GM18951 (cell line): ENCODE results near the gene CTRB1.

Experiments
- POLR2A ChIP-seq: IDR thresholded peaks from 4 replicates; pipeline ENCODE4 v1.6.1; 2011; ENCODE audit warnings: mild to moderate bottlenecking; ENCODE audit not compliant: insufficient read length, insufficient read depth; ENCODE audit errors: extremely low read depth
- in situ Hi-C: fragments of 300-500 bp; cut with MboI; formaldehyde crosslinking; loops from one replicate; pipeline ENCODE4 v1.12.0; 2022; ENCODE audit warnings: low sequenced_read_pairs, mixed read lengths, inconsistent platforms; ENCODE audit not compliant: unreplicated experiment

Gene CTRB1

DNA sequence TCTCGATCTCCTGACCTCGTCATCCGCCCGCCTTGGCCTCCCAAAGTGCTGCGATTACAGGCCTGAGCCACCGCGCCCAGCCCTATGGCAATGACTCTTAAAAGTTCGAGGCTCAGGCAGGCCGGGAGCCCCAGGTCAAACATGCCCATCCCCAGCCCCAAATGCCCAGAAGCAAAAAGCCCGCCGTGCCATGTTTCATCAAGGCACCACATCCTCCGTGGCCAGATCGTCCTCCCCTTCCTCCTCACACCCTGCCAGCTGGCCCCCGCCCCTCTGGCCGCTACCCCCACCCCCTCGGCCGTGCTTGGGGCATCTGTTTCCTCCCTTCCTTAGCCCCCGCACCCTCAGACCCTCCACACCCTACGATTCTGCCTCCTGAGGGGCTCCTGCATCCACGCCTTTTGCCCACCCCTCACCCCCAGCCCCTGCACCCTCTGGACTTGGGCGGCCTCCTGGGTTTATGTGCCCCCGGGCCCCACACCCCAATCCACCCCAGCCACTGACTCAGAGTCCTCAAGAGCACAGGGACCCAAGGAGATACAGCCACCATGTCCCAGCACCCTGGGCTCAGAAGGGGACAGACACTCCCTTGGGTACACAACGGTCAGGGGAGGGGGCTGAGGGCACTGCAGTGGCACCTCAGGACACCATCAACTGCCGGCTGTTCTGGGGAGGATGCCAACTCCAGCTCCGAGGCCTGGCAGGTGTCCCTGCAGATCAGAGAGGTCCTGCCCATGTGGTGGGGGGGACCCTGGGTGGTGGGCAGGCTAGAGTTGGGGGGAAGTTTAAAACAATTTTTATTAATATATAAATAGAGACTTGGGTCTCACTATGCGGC lies 7.1 kb downstream of the CTRB1 start:
- no peak for TF ChIP-seq POLR2A
- in situ Hi-C loops: no loop called here

DNA sequence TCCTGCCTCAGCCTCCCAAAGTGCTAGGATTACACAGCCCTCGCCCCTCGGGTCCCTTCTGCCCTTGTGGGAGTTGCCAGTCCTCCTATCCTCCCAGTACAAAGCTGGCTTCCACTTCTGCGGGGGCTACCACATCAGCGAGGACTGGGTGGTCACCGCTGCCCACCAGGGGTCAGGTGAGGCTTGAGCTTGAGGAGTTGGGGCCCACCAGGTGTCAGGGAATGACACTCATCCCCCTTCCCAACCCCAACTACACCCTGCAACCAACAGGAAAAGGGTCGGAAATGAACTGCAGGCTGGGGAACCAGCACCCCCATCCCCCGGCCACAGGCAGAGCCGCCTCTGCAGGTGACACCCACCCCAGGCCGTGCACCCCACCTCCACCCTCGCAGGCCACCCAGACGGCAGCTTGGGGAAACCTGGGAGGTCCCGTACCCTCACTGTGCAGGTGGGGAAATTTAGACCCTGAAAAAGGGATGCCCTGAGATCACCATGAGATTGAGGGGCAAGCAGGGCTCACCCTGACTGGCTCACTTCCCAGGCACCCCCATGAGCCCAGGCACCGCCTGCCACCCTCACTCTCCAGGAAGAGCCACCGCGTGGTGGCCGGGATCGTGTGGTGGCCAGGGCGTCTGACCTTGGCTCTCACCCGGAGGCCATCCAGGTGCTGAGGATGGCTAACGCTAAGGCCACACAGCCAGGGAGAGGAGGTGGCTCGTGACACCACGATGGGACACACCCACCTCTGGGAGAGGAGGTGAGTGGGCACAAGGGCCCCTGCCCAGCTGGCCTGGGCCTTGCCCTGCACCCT lies 8.0 kb downstream of the CTRB1 start:
- no peak for TF ChIP-seq POLR2A
- in situ Hi-C loops: no loop called here

DNA sequence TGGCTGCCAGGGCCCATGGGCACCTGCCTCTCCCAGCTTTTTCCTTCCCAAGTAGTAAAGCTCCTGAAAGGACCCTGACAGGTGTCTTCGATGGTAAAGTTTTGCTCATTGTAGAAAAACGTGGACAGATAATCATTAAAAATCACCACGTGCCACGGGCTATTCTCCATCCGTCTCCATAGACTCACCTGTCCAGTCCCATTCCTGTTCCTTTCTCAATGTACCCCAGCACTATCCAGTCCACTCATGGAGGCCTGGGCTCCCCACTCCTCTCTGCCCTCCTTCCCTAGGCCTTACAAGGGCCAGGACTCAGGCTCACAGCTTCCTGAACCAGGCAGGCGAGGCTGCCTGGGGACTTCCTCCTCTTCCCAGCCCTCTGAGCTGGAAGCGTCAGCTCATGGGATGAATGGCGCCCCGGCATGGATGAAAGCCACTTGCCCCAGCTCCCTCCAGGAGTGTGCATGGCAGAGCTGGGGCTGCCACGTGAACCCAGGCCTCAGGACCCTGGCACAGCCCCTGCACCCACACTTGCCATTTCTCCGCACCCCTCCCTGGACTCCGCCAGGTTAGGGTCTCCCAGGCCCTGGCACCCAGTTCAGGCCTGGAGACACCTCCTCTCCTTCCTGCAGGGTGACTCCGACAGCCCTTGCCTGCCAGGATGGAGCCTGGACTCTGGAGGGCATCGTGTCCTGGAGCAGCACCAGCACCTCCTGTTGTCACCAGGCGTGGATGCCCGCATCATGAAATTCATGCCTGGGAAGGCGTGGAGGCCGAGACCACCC lies 8.8 kb downstream of the CTRB1 start:
- no peak for TF ChIP-seq POLR2A
- in situ Hi-C loops: no loop called here

- no peak for TF ChIP-seq POLR2A
- in situ Hi-C loops: no loop called here
Measured at GRCh38 chr16:75228143-75228976, 9.6 kb downstream of the CTRB1 start.

DNA sequence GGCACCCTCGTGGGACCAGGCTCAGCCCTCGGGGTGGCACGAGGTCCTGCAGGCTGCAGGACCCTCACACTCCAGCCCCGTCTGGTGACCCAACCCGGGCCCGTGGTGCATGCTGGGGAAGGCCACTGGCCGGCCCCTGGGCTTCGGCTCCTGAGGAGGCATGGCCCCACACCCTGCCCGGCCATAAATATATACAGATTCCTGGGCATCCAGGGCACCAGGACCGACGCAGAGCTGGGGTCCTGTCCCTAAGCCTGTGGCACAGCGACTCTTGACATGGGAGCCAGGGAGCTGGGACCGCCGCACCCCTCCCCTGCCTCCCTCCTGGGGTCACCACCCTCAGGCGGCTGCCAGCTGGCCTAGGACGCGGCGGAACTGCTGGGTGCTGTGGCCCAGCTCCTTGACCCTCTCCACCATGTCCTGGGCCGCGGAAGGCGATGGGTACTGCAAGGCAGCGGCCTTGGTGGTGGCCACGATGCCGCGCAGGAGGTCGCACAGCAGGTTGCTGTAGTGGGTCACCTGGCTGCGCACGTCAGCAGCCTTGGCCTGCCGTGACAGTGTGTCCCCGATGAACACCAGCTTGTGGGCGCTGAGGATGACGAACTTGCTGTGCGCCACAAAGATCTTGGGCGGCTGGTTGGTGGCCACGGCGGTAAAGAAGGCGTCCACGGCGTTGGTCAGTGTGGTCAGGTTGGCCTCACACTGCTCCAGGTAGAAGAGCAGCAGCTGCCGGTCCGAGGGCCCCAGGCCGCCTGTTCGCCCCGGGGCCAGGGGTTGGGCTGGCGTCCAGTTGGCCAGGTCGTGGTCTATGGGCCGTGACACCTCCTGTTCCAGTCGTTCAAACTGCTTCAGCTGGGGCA lies 10.6 kb downstream of the CTRB1 start:
- in situ Hi-C loops: no loop called here
- no peak for TF ChIP-seq POLR2A

- no peak for TF ChIP-seq POLR2A
- in situ Hi-C loops: no loop called here
Measured at GRCh38 chr16:75230471-75231110, 11.8 kb downstream of the CTRB1 start.

DNA sequence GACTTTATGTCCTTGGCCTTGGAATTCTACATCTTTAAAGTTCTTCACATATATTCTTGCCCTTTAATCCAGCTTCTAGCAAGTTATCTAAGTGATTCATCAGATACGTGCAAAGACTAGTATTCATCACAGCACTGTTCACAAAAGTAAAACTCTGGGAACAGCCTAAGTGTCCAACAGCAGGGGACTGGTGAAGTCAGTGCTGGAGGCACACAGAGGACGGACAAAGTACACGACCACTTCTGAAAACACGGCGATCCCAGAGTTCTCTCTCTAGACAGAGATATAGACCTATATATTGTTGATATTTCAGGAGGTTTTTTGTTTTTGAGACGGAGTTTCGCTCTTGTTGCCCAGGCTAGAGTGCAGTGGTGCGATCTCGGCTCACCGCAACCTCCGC lies 12.8 kb downstream of the CTRB1 start:
- in situ Hi-C loops: no loop called here
- TF ChIP-seq POLR2A: no peak

DNA sequence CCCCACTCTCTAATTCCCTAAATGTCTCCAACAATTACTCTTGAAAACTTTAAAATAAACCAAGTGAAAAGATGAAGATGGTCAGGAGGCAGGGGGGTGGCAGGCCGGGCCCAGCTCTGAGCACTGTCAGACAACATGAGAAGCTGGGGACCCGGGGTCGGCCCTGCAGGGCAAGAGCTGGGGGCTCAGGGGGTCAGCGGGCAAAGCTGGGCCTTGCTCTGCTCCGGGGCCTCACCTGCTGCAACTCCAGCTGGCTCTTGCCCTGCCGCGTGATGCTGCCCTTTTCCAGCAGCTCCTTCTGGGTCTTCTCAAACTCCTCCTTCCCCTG lies 14.8 kb downstream of the CTRB1 start:
- in situ Hi-C loops: no loop called here
- TF ChIP-seq POLR2A: no peak

DNA sequence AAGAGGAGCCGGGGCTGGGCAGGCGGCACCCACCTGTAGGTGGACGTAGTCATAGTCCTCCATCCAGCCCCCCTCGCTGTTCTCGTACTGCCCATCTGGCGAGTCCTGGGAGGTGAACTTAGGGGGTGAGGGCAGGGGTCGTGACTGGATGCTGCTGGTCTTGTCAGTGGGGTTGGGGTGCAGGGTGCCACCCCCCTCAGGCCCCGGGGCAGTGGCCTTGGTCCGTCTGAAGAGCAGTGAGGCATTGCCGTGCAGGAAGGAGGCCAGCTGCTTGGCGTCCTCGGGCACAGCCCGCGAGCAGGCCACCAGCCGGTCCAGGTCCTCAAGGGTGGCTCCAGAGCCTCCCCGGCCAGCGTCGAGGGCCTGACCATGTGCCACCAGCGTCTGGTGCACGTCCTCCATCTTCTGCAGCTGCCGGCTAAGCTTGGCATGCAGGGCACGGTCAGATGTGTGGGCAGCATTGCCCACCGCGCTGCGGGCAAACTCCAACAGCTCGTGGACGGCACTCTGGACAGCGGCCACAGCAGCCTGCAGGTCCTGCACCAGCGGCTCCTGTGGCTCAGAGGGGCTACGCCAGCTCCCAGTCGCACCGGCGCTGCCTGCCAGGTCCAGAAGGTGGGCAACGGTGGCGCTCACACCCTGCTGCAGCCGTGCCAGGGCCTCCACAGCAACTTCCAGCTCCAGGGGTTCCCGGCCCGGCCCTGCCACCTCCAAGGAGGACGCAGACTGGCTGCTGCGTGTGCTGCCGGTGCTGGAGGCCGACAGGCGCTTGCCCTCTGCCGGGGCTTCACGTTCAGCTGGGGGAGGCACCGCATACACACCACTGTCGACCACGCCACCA lies 16.3 kb downstream of the CTRB1 start:
- in situ Hi-C loops: no loop called here
- no peak for TF ChIP-seq POLR2A

DNA sequence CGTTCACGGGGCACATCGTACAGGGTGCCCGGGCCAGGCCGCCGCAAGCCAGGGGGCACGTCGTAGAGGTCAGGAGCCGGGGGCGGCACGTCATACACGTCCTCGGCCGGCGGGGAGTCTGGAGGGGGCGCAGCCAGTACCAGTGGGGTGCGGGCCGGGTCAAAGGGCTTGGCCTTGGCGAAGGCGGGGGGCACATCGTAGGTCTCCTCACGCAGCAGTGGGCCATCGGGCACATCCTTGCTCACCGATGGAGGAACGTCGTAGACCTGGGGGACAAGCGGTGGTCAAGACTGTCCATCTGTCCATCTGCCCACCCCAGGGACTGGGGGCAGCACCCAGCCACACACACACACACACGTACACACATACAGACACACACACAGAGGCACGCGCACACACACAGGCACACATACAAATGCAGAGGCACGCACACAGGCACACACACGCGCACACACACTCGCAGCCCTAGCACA lies 17.0 kb downstream of the CTRB1 start:
- no peak for TF ChIP-seq POLR2A
- in situ Hi-C loops: no loop called here
